Measurements from ENCODE around the gene NELL1. TPM values are rescaled to one million over a fixed set of nuclear protein-coding genes. Genes with fewer than 3 reads are reported as not detected.

Gene NELL1
- total and polyA plus RNA-seq, 2 donors from 2014 or later: 0.31 to 14.8 TPM

DNA sequence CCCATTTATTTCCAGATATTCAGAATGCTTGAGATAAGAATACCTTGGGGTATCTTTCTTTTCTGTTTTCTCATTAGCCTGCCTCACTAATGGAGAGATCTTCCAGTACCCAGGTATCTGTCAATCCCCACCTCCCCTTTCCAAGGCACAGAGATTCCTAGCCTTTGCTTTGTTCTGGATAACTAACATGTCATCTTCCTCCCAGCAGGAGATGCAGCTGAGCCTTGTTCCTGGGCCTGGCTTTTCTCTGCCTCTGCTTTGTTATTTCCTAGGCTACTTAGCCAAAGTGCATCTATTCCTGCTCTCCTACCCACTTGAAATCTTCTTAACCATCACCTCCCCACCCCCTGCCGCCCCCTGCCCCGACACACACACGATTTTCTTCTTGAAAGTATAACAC lies 297.1 kb downstream of the NELL1 start:
- Histone ChIP-seq H3K9ac (ENCODE audit: low read length in 3 of 3) (no peak overlapping the region), H3K4me1 (ENCODE audit: control insufficient read depth in 2 of 3, insufficient read depth in 2 of 3, low read depth in 1 of 3, low read length in 3 of 3) (no peaks in the 10 kb centered on the region), H3K27ac (ENCODE audit: low read depth in 2 of 2, low read length in 2 of 2) (no peak overlapping the region), H3K4me3 (ENCODE audit: low read length in 3 of 3) (no peak overlapping the region), H3K9me3 (ENCODE audit: control insufficient read depth in 2 of 3, insufficient read depth in 1 of 3, low read length in 3 of 3) (no peaks in the 10 kb centered on the region), H3K36me3 (ENCODE audit: control insufficient read depth in 2 of 3, insufficient read depth in 3 of 3, low read length in 3 of 3) (no peaks in the 10 kb centered on the region), H3K27me3 (ENCODE audit: control insufficient read depth, insufficient read depth, low read length) (no peaks in the 10 kb centered on the region)
- intact Hi-C loops (cut with DNase I): no loop called here
- TF ChIP-seq, protein P1, sequence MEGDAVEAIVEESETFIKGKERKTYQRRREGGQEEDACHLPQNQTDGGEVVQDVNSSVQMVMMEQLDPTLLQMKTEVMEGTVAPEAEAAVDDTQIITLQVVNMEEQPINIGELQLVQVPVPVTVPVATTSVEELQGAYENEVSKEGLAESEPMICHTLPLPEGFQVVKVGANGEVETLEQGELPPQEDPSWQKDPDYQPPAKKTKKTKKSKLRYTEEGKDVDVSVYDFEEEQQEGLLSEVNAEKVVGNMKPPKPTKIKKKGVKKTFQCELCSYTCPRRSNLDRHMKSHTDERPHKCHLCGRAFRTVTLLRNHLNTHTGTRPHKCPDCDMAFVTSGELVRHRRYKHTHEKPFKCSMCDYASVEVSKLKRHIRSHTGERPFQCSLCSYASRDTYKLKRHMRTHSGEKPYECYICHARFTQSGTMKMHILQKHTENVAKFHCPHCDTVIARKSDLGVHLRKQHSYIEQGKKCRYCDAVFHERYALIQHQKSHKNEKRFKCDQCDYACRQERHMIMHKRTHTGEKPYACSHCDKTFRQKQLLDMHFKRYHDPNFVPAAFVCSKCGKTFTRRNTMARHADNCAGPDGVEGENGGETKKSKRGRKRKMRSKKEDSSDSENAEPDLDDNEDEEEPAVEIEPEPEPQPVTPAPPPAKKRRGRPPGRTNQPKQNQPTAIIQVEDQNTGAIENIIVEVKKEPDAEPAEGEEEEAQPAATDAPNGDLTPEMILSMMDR (IDR thresholded peaks at IDR 0.05; ENCODE audit: borderline replicate concordance, extremely low read depth, insufficient read depth): no peak
- DNase-seq (no peak), FAIRE-seq (no peak)

DNA sequence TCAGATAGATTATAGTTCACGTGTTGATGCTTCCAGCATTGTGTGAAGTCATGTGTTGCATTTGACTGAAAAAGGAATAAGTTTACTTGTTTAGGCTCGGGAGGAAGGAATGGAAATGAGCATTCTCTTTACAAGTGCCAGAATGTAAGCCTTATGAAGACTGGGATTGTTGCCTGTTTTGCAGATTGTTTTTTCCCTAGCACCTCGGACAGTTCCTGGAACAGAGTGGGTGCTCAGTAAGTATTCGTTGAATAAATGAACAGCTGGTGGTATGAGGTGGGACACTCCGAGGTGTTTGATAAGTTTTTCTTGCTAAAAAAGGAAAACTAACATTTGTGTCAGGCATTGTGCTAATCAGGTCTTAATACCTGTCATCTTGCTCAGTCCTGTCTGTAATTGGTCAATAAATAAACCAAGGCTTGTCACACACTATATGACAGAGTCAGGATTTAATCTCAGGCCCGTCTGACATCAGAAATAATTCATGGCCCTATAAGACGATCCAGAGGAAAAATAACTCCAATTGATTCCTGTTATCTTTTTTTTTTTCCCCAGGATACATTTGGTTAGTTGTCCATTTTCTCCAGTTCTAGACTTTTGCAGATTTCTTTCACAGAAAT lies 304.7 kb downstream of the NELL1 start:
- Histone ChIP-seq H3K27ac (ENCODE audit: low read depth in 2 of 2, low read length in 2 of 2) (no peak overlapping the region), H3K4me3 (ENCODE audit: low read length in 3 of 3) (no peak overlapping the region), H3K4me1 (ENCODE audit: control insufficient read depth in 2 of 3, insufficient read depth in 2 of 3, low read depth in 1 of 3, low read length in 3 of 3) (no peaks in the 10 kb centered on the region), H3K36me3 (ENCODE audit: control insufficient read depth in 2 of 3, insufficient read depth in 3 of 3, low read length in 3 of 3) (no peaks in the 10 kb centered on the region), H3K9me3 (ENCODE audit: control insufficient read depth in 2 of 3, insufficient read depth in 1 of 3, low read length in 3 of 3) (no peaks in the 10 kb centered on the region), H3K27me3 (ENCODE audit: control insufficient read depth, insufficient read depth, low read length) (no peaks in the 10 kb centered on the region), H3K9ac (ENCODE audit: low read length in 3 of 3) (no peak overlapping the region)
- no peak for FAIRE-seq
- TF ChIP-seq, protein P1 (IDR thresholded peaks at IDR 0.05; ENCODE audit: borderline replicate concordance, extremely low read depth, insufficient read depth): no peak
- intact Hi-C loops (cut with DNase I): no loop called here
- peak in 2 of 5 donors; percentile 10 to 22 for DNase-seq

DNA sequence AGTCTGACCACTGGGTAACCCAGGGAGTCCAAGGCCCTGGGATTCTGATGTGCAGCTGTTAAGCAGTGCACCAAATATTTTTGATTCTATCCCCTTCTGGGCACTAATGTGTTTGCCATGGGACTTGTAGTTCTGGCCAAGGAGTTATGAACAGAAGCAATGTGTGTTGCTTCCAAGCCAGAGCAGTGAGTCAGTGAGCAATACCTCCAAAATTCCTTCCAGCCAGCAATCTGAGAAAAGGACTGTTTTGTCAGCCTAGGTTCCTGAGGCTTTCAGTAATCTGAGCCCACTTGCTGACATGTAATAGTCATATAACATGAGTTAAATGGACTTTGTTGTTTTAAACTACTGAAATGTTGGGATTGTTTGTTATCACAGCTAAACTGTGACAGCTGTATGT lies 311.4 kb downstream of the NELL1 start:
- H3K9me3 ChIP-seq (ENCODE audit: control insufficient read depth in 2 of 3, insufficient read depth in 1 of 3, low read length in 3 of 3): no peaks in the 10 kb centered on the region
- TF ChIP-seq, protein P1 (IDR thresholded peaks at IDR 0.05; ENCODE audit: borderline replicate concordance, extremely low read depth, insufficient read depth): no peak
- no peak overlapping the region for H3K27ac ChIP-seq (ENCODE audit: low read depth in 2 of 2, low read length in 2 of 2)
- no peak overlapping the region for H3K4me3 ChIP-seq (ENCODE audit: low read length in 3 of 3)
- DNase-seq (no peak), FAIRE-seq (no peak)
- no peak overlapping the region for H3K9ac ChIP-seq (ENCODE audit: low read length in 3 of 3)
- no peaks in the 10 kb centered on the region for H3K4me1 ChIP-seq (ENCODE audit: control insufficient read depth in 2 of 3, insufficient read depth in 2 of 3, low read depth in 1 of 3, low read length in 3 of 3)
- intact Hi-C loops (cut with DNase I): no loop called here
- no peaks in the 10 kb centered on the region for H3K36me3 ChIP-seq (ENCODE audit: control insufficient read depth in 2 of 3, insufficient read depth in 3 of 3, low read length in 3 of 3)
- H3K27me3 ChIP-seq (ENCODE audit: control insufficient read depth, insufficient read depth, low read length): no peaks in the 10 kb centered on the region

DNA sequence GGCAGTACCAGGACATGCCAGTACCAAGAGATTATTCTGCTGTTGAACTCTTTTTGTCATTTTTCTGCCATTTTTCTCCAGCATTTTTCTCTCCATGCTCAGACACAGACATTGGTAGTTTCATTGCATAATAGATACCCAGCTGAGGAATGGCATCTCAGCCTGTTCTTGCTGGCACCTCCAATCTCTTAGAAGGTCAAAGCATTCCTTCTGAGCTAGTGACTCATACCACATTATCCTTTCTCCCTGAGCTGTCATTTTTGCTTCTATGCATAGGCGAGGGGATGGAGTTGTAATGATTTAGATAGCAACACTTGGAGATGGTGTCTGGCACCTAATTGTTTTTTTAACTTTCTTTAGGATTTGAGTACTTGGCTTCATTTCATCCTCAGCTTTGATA lies 321.1 kb downstream of the NELL1 start:
- Histone ChIP-seq H3K9me3 (ENCODE audit: control insufficient read depth in 2 of 3, insufficient read depth in 1 of 3, low read length in 3 of 3) (no peaks in the 10 kb centered on the region), H3K4me3 (ENCODE audit: low read length in 3 of 3) (no peak overlapping the region), H3K36me3 (ENCODE audit: control insufficient read depth in 2 of 3, insufficient read depth in 3 of 3, low read length in 3 of 3) (no peaks in the 10 kb centered on the region), H3K9ac (ENCODE audit: low read length in 3 of 3) (no peak overlapping the region), H3K4me1 (ENCODE audit: control insufficient read depth in 2 of 3, insufficient read depth in 2 of 3, low read depth in 1 of 3, low read length in 3 of 3) (no peaks in the 10 kb centered on the region), H3K27ac (ENCODE audit: low read depth in 2 of 2, low read length in 2 of 2) (no peak overlapping the region), H3K27me3 (ENCODE audit: control insufficient read depth, insufficient read depth, low read length) (no peaks in the 10 kb centered on the region)
- intact Hi-C loops (cut with DNase I): no loop called here
- TF ChIP-seq, protein P1 (IDR thresholded peaks at IDR 0.05; ENCODE audit: borderline replicate concordance, extremely low read depth, insufficient read depth): no peak
- DNase-seq (no peak), FAIRE-seq (no peak)

All from kidney (tissue), 14 donors.